Ammon's horn (tissue), 1 donor: ENCODE measurements around the gene EPHA4.

Experiments used
- DNase-seq: peaks from one replicate; pipeline ENCODE4 v3.0.0-alpha.2; 2016; ENCODE audit warnings: low spot score

EPHA4 gene

GRCh38 chr2:221572219-221572820 is at the start of gene EPHA4:
Gene EPHA4 (minus strand): TSS chr2:221572304. CDS start chr2:221572248, 56 bp downstream.
- peak; percentile 94 for DNase-seq

GRCh38 chr2:221618007-221618406 is 45.9 kb upstream of the EPHA4 start:
- no peak for DNase-seq

- no peak for DNase-seq
Measured at GRCh38 chr2:221616561-221616960, 44.5 kb upstream of the EPHA4 start.

GRCh38 chr2:221614274-221614673 is 42.2 kb upstream of the EPHA4 start:
- no peak for DNase-seq

GRCh38 chr2:221612800-221613199 is 40.7 kb upstream of the EPHA4 start:
- DNase-seq: no peak

GRCh38 chr2:221612161-221612560 is 40.1 kb upstream of the EPHA4 start:
- no peak for DNase-seq

- no peak for DNase-seq
Measured at GRCh38 chr2:221610675-221611074, 38.6 kb upstream of the EPHA4 start.

- no peak for DNase-seq
Measured at GRCh38 chr2:221610255-221610654, 38.2 kb upstream of the EPHA4 start.

GRCh38 chr2:221608442-221608841 is 36.3 kb upstream of the EPHA4 start:
- DNase-seq: no peak

GRCh38 chr2:221606424-221606823 is 34.3 kb upstream of the EPHA4 start:
- DNase-seq: peak; percentile 77

- DNase-seq: no peak
Measured at GRCh38 chr2:221605751-221606240, 33.7 kb upstream of the EPHA4 start.

GRCh38 chr2:221602938-221603337 is 30.8 kb upstream of the EPHA4 start:
- DNase-seq: peak; percentile 27

- no peak for DNase-seq
Measured at GRCh38 chr2:221601376-221601775, 29.3 kb upstream of the EPHA4 start.

GRCh38 chr2:221600388-221600787 is 28.3 kb upstream of the EPHA4 start:
- peak; percentile 57 for DNase-seq

GRCh38 chr2:221596192-221596591 is 24.1 kb upstream of the EPHA4 start:
- DNase-seq: no peak

GRCh38 chr2:221590861-221591365 is 18.8 kb upstream of the EPHA4 start:
- DNase-seq: no peak

GRCh38 chr2:221589696-221590095 is 17.6 kb upstream of the EPHA4 start:
- no peak for DNase-seq

GRCh38 chr2:221588306-221588985 is 16.3 kb upstream of the EPHA4 start:
- no peak for DNase-seq

- no peak for DNase-seq
Measured at GRCh38 chr2:221581986-221582385, 9.9 kb upstream of the EPHA4 start.

- no peak for DNase-seq
Measured at GRCh38 chr2:221574231-221574570, 2.1 kb upstream of the EPHA4 start.

GRCh38 chr2:221573430-221574230 is 1.5 kb upstream of the EPHA4 start:
- DNase-seq: peak; percentile 87

- DNase-seq: peak; percentile 59
Measured at GRCh38 chr2:221572821-221573429, 821 bp upstream of the EPHA4 start.
